Erythroblast (primary cell): ENCODE data around the gene CCDC137.

ENCODE experiments used
- GATA1 ChIP-seq: IDR thresholded peaks from 2 replicates; pipeline ENCODE4 v1.6.1; 2011; ENCODE audit warnings: low read depth, mild to moderate bottlenecking, control low read depth, low read length, moderate library complexity
- POLR2A ChIP-seq: IDR thresholded peaks from 2 replicates; pipeline ENCODE4 v1.6.1; 2011; ENCODE audit warnings: mild to moderate bottlenecking, low read length

DNA sequence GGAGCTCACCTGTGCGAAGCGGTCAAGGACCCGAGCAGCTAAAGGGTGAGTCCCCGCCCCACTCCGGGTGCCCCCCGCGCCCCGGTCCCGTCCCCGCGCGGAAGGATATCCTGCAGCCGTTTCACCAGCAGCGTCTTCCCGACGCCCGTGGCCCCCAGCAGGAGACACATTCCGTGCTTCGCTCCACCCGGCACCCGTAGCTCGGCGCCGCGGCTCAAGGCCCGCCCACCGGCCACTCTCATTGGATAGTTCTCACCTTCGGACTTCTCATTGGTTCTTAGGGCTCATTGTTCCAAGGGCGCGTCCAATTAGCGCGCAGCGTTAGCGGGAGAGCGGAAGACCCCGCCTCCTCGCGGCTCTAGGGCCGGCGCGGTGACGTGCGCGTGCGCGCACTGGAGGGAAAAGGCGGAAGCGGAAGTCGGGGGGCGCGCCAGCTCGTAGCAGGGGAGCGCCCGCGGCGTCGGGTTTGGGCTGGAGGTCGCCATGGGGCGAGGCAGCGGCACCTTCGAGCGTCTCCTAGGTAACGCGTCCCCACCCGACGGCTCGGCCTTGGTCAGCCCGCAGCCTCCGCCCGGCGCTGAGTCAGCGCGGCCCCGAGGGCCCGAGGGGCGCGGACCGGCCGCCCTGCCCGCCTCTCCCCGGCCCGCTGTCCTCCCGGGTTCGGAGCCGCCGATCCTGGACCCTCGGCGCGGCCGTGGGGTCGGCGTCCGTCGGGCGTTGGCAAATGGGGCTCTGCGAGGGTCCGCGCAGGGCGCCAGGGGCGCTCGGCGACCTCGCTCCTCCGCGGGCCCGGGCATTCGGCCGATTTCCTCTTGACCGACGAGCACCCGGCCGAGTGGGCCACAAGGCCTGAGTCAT is 17.3 kb downstream of the CCDC137 start, which contains the start of the genes ARL16 and HGS:
- TF ChIP-seq POLR2A (peak; percentile 74), GATA1 (no peak)
